Erythroblast (primary cell): ENCODE results near the gene NFAT5.
A peak's percentile ranks its signal among the peaks of the same experiment; 100 is the strongest.

ENCODE experiments used
- DNase-seq, 2 experiments: peaks; one replicate each; lab custom pipeline; 2025; lab: John Stamatoyannopoulos, UW
- GATA1 ChIP-seq: IDR thresholded peaks from 2 replicates; pipeline ENCODE4 v1.6.1; 2011; ENCODE audit warnings: low read depth, mild to moderate bottlenecking, control low read depth, low read length, moderate library complexity
- POLR2A ChIP-seq: IDR thresholded peaks from 2 replicates; pipeline ENCODE4 v1.6.1; 2011; ENCODE audit warnings: mild to moderate bottlenecking, low read length

NFAT5 gene

DNA sequence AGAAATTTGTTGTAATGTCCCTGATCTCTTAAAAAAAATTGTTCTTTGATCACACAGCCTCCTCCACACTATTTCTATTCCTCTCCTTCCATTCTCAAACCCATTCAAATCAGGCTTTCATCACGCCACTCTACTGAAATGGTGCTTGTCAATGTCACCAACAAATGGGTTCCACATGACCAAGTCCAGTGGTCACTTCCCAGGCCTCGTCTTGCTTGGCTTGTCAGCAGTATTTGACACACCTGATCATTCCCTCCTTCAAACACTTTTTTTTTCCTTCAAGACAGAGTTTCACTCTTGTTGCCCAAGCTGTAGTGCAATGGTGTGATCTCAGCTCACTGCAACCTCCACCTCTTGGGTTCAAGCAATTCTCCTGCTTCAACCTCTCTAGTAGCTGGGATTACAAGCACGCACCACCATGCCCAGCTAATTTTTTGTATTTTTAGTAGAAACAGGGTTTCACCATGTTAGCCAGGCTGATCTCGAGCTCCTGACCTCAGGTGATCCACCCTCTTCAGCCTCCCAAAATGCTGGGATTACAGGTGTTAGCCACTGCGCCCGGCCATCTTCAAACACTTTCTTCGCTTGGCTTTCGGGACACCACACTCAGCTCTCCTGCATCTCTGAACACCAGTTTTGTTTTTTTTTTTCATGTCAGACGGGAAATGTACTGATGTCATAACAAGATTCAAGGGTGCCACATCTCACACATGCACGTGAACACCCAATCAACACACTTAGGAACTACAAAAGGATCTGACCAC is 142.3 kb downstream of the NFAT5 start:
- TF ChIP-seq GATA1 = no peak
- TF ChIP-seq POLR2A = no peak
- no peak for DNase-seq

DNA sequence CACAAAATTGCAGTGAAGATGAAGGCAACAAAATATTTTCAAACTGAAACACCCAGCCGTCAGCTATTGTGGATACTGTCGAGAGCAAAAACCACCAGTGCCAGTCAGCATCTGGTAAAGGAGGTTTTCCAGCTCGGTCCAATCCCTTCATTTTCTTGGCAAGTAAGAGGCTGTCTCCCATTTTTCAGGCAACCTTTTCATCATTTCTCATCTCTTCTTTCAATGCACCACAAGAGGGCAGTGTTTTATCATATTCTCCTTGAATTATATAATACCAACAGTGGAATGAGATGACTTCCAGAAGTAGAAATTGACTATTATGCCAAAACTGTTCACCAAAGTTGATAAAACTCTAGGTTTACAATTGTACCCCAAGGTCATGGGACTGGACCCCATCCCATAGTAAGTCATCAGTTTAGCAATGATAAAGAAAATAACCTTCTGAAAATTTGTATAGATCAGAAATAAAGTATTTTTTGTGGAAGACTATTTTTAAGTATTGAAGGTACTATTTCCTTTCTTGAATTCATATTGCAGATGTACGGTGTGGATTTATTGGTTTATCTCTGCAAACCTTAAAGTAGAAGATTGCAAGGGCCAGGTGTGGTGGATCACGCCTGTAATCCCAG is 143.8 kb downstream of the NFAT5 start:
- TF ChIP-seq GATA1 = no peak
- no peak for TF ChIP-seq POLR2A

DNA sequence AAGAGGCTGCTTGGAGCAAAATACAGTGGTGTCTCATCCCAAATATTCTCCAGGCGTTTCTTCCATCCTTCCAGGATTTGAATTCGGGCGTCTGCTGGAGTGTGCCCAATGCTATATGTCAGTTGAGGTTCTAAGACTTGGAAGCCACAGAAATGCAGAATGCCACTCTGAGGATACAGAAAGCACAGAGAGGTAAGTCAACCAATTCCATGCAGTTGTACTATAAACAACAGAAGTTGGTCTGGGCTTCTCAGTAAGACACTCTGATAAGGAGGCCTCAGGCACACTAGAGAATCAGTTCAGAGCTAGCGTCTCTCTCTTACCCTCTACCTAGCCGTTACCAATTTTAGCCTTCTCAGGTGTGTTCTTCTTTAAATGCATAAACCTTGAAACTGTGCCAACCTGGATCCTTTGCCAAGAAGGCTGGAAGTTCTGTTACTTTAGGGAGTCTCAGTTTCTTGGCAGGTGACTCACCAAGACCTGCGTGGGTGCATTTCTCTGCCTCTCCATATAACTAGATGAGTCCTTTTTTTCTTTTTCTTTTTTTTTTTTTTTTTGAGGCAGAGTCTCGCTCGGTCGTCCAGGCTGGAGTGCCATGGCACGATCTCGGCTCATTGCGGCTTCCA is 145.5 kb downstream of the NFAT5 start:
- no peak for DNase-seq
- TF ChIP-seq GATA1 = no peak

More for the DNA sequence above, 143.8 kb downstream of the NFAT5 start:
- peak; percentile 62 to 76 for DNase-seq

DNA sequence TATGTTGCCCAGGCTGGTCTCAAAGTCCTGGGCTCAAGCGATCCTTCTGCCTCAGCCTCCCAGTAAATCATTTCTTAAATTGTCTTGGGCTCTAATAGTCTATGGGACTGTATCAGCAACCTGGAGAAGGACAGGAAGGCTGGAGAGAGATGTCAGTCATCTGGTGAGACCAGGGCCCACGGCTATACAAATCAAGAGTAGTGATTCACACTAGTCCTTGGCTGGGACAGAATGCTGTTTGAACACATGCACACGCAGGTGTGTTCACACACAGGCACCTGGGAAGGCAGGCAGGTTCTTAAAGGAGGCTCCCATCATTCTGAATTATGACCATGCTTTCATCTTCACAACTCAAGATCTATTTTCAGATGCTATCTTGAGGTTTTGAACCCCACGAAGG is 146.5 kb downstream of the NFAT5 start:
- DNase-seq = no peak
- TF ChIP-seq GATA1 = no peak
- no peak for TF ChIP-seq POLR2A

DNA sequence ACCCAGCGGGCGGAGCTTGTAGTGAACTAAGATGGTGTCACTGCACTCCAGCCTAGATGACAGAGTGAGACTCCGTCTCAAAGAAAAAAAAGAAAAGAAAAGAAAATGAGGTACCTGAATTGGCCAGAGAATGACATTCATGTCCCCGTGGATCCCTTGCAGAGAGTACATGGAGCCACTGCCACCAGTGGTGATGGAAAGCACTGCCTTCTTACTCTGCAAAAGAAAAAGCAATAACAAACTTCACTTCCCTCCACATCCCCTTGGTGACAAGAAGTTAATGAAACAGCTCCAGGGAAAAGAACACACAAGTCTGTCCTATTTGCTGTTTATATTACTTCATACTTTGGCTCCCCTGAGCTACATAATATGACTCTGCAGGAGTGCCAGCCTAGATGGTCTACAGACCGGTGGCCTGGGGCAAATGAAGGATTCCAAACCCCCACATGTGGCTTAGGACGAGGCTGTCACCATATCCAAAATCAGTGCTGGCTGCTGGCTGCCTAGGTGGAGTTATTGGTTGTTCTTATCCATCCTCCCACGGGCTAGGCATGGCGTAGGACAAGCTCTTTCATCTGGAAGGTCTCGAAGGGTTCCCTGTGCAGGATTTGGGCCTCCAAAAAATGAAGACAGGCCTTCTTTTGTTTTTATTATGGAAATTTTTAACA is 147.3 kb downstream of the NFAT5 start:
- DNase-seq = no peak
- TF ChIP-seq GATA1 (no peak), POLR2A (no peak)

DNA sequence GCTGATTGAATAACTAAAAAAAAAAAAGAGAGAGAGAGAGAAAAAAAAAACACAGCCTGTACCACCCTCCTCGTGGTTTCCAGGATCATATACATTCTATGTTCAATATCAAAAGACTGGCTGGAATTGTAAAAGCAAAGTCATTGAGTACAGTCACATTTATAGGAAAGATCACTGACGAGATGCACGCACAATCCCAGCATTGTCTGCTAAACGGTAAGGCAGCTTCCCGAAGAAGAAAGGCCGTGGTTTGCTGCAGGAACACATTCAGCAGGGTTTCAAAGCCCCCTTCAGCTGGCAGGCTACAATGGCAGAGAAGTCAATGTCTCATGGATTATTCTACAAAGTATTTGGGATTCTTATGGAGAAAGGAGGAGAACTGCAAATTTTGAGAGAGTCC is 151.3 kb downstream of the NFAT5 start:
- DNase-seq = no peak
- no peak for TF ChIP-seq GATA1
- TF ChIP-seq POLR2A = no peak

DNA sequence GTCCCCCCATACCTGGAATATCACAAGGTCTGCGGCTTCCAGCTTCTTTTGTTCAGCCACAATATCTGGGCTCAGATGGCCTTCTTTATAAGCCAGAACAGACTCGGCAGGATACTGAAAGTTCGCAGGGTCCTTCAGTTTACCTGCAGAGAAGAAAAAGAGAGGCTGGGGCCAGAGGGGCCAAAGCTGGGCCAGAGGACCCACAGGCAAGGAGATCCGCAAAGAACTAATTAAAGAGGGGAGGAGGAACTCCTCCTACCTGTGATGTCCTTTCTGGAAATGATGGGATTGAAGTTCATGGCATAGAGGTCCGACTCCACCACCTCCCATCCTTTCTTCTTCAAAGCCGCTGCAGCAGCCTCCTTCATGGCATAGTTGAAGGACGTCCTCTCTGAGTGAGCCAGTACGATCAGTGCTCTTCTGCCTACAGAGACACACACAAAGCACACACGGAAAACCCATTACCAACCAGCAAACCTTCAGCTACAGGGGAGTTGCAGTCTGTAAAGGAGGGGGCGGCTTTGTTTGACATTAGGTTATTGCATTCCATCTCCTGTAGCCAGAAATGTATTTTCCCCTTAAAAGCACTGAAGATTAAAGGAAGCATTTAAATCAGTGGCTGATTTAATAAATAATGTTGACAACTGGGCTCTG is 152.5 kb downstream of the NFAT5 start:
- TF ChIP-seq POLR2A (no peak), GATA1 (no peak)
- DNase-seq = no peak

DNA sequence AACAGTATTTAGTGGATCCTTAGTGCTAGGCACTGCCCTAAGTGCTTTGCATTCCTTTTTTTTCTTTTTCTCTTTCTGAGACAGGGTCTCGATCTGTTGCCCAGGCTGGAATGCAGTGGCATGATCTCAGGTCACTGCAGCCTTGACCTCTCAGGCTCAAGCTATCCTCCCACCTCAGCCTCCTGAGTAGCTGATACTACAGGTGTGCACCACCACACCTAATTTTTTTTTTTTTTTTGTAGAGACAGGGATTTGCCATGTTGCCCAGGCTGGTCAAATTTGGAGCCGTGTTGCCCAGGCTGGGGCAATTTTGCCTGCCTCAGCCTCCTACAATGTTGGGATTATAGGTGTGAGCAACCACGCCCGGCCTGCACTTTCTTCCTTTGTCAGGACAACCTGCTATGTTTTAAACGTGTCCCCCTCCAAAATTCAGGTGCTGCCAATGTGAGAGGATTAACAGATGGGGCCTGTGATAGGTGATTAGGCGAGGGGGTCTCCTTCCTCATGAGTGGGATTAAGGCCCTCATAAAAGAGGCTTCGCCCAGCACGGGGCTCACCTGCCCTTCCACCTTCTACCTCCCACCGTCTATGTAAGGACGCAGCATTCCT is 155.2 kb downstream of the NFAT5 start:
- TF ChIP-seq GATA1 = no peak
- DNase-seq = no peak

DNA sequence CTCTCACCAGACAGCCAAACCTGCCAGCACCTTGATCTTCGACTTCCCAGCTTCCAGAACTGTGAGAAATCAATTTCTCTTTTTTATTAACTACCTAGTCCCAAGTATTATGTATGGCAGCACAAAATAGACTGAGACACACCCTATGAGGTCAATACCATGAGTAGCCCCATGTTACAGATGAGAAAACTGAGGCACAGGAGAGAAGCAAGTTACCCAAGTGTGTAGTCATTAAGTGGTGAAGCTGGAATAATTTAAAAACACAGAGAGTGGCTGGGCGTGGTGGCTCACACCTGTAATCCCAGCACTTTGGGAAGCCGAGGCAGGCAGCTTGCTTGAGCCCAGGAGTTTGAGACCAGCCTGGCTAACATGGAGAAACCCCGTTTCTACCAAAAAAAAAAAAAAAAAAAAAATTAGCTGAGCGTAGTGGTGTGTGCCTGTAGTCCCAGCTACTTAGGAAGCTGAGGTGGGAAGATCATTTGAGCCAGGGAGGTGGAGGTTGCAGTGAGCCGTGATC is 155.7 kb downstream of the NFAT5 start:
- DNase-seq = no peak
- TF ChIP-seq GATA1 = no peak
- no peak for TF ChIP-seq POLR2A

DNA sequence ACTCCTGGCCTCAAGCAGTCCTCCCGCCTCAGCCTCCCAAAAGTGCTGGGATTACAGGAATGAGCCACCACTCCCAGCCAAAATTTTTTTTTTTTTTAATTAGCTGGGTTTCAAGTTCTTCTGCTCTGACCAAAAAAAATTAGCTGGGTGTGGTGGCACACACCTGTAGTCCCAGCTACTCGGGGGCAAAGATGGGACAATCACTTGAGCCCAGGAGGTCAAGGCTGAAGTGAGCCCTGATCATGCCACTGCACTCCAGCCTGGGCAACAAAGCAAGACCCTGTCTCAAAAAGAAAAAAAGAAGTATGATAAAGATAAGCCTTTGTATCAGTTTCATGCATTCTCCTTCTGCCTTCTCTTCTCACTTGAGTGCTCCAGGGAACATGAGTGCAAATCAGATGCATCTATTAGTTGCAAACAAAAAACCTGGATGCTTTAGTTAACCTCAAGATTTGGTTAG is 158.7 kb downstream of the NFAT5 start:
- no peak for DNase-seq
- TF ChIP-seq GATA1 (no peak), POLR2A (no peak)

DNA sequence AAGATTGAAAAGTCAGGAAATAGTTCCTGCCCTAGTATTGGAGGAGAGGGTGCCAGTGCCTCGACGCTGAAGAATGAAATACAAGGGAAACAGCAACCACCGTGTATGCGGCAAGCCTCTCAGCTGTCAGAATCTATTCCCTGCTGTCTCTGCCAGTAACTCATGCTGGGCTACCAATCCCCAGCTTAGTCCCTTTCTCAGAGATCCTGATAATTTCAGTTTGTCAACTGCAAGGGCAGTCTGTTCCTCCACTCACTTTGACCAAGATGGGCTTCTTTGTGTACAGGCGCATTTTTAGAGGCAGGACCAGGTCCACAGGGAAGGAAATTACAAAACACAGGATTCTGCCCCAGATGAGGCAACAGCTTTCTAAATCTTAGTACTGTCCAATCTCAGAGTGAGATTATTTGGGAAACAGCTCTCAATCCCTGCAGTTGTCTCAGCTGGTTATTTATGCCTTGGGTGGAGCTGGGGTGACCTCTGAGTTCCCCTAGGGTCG is 159.3 kb downstream of the NFAT5 start:
- TF ChIP-seq POLR2A = no peak
- no peak for TF ChIP-seq GATA1
- DNase-seq = no peak

DNA sequence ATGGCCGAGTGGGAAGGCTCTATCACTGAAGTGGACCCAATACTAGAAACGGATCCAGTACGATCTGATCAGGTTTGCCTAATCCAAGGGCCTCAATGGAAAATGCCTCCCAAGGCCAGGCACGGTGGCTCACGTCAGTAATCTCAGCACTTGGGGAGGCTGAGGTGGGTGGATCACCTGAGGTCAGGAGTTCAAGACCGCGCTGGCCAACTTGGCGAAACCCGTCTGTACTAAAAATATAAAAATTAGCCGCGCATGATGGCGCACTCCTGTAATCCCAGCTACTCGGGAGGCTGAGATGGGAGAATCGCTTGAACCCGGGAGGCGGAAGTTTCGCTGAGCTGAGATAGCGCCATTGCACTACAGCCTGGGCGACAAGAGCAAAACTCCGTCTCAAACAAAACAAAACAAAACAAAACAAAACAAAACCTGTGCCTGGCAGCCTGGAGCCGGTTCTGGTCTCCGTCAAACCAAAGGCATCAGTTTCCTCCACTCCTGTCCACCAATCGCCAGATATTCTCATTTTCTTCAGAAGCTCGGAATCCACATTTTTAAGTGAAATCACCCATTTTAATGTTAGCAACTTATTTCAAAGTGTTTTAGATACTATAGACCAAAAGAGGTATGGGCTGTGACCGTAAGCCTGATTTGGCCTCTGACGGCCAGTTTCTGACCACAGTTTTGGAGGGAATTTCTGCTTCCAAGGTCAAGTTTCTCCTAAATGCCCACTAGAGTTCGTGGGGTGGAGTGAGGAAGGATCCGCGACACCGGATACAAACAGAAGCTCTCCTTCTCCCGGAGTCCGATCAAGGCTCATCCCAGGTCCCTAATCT is 159.9 kb downstream of the NFAT5 start:
- DNase-seq = no peak
- TF ChIP-seq GATA1 = no peak
- no peak for TF ChIP-seq POLR2A
